Neuron (in vitro differentiated cells): ENCODE data around the gene TCAF2.
"Not testable (repeated sequence)": the region's sequence is repeated elsewhere in the genome, so short reads cannot be mapped to it uniquely, and the experiment has no call there.

Source experiments
- H2AFZ ChIP-seq: one replicate; pipeline ENCODE4 v1.6.1; 2013; ENCODE audit warnings: low read depth, mild to moderate bottlenecking, inconsistent platforms, low read length, moderate library complexity
- H3K27me3 ChIP-seq: one replicate; pipeline ENCODE4 v1.6.1; 2013; ENCODE audit warnings: low read length; ENCODE audit not compliant: insufficient read depth
- H3K36me3 ChIP-seq: one replicate; pipeline ENCODE4 v1.6.1; 2013; ENCODE audit warnings: low read length; ENCODE audit not compliant: insufficient read depth
- H3K4me1 ChIP-seq: one replicate; pipeline ENCODE4 v1.6.1; 2013; ENCODE audit warnings: low read length; ENCODE audit not compliant: insufficient read depth
- H3K4me3 ChIP-seq: 2 replicates; pipeline ENCODE4 v1.5.1; 2013; ENCODE audit warnings: mild to moderate bottlenecking, low read length, moderate library complexity
- H3K9me3 ChIP-seq: one replicate; pipeline ENCODE4 v1.6.1; 2013; ENCODE audit warnings: low read length

TCAF2 gene

GRCh38 chr7:143620646-143621045 is at the start of gene TCAF2:
TCAF2 (plus strand) TSS chr7:143620974.
- not testable (repeated sequence) for H3K4me3 ChIP-seq, H3K27me3 ChIP-seq, H3K4me1 ChIP-seq, H2AFZ ChIP-seq, H3K36me3 ChIP-seq, H3K9me3 ChIP-seq

- H3K4me3 ChIP-seq, H3K36me3 ChIP-seq, H3K9me3 ChIP-seq, H3K4me1 ChIP-seq, H2AFZ ChIP-seq, H3K27me3 ChIP-seq: not testable (repeated sequence)
These were observed 49.3 kb upstream of the TCAF2 start, which contains the start of gene CTAGE15 for GRCh38 chr7:143571501-143571900. CTAGE15 (plus strand) TSS chr7:143571801; CDS start chr7:143571818, 17 bp downstream.

GRCh38 chr7:143588183-143588582 is 32.6 kb upstream of the TCAF2 start:
- H3K36me3 ChIP-seq, H3K4me3 ChIP-seq, H2AFZ ChIP-seq, H3K27me3 ChIP-seq, H3K9me3 ChIP-seq, H3K4me1 ChIP-seq: not testable (repeated sequence)

GRCh38 chr7:143589897-143590296 is 30.9 kb upstream of the TCAF2 start:
- H3K27me3 ChIP-seq, H3K36me3 ChIP-seq, H2AFZ ChIP-seq, H3K9me3 ChIP-seq, H3K4me1 ChIP-seq, H3K4me3 ChIP-seq: not testable (repeated sequence)

- H3K36me3 ChIP-seq, H3K4me3 ChIP-seq, H2AFZ ChIP-seq, H3K9me3 ChIP-seq, H3K4me1 ChIP-seq, H3K27me3 ChIP-seq: not testable (repeated sequence)
These were observed 22.7 kb upstream of the TCAF2 start for GRCh38 chr7:143598086-143598485.

GRCh38 chr7:143603549-143603948 is 17.2 kb upstream of the TCAF2 start:
- not testable (repeated sequence) for H3K9me3 ChIP-seq, H3K36me3 ChIP-seq, H3K27me3 ChIP-seq, H2AFZ ChIP-seq, H3K4me3 ChIP-seq, H3K4me1 ChIP-seq

GRCh38 chr7:143606088-143606487 is 14.7 kb upstream of the TCAF2 start:
- not testable (repeated sequence) for H3K36me3 ChIP-seq, H2AFZ ChIP-seq, H3K27me3 ChIP-seq, H3K4me3 ChIP-seq, H3K9me3 ChIP-seq, H3K4me1 ChIP-seq

GRCh38 chr7:143615545-143615944 is 5.2 kb upstream of the TCAF2 start:
- not testable (repeated sequence) for H3K9me3 ChIP-seq, H2AFZ ChIP-seq

GRCh38 chr7:143617204-143617603 is 3.6 kb upstream of the TCAF2 start:
- H2AFZ ChIP-seq, H3K4me3 ChIP-seq, H3K4me1 ChIP-seq, H3K27me3 ChIP-seq, H3K36me3 ChIP-seq, H3K9me3 ChIP-seq: not testable (repeated sequence)

More at GRCh38 chr7:143615545-143615944, 5.2 kb upstream of the TCAF2 start:
- H3K4me3 ChIP-seq, H3K27me3 ChIP-seq, H3K36me3 ChIP-seq, H3K4me1 ChIP-seq: not testable (repeated sequence)

GRCh38 chr7:143620058-143620457 is 716 bp upstream of the TCAF2 start:
- H2AFZ ChIP-seq, H3K4me3 ChIP-seq, H3K9me3 ChIP-seq, H3K36me3 ChIP-seq, H3K4me1 ChIP-seq, H3K27me3 ChIP-seq: not testable (repeated sequence)

GRCh38 chr7:143621175-143621574 is 401 bp downstream of the TCAF2 start:
- H3K27me3 ChIP-seq, H3K4me1 ChIP-seq, H3K9me3 ChIP-seq, H3K36me3 ChIP-seq, H2AFZ ChIP-seq, H3K4me3 ChIP-seq: not testable (repeated sequence)

GRCh38 chr7:143622130-143622529 is 1.4 kb downstream of the TCAF2 start:
- not testable (repeated sequence) for H3K4me1 ChIP-seq, H3K36me3 ChIP-seq, H3K9me3 ChIP-seq, H2AFZ ChIP-seq, H3K4me3 ChIP-seq, H3K27me3 ChIP-seq

GRCh38 chr7:143630653-143631052 is 9.9 kb downstream of the TCAF2 start:
- H3K9me3 ChIP-seq, H3K36me3 ChIP-seq, H3K4me1 ChIP-seq, H3K27me3 ChIP-seq, H2AFZ ChIP-seq, H3K4me3 ChIP-seq: not testable (repeated sequence)

- not testable (repeated sequence) for H3K36me3 ChIP-seq, H3K4me3 ChIP-seq
These were observed 11.7 kb downstream of the TCAF2 start for GRCh38 chr7:143632506-143632905.

More at GRCh38 chr7:143632506-143632905, 11.7 kb downstream of the TCAF2 start:
- not testable (repeated sequence) for H3K27me3 ChIP-seq, H3K4me1 ChIP-seq, H3K9me3 ChIP-seq, H2AFZ ChIP-seq
